ENCODE data around the gene PHOX2A.
"Not testable (repeated sequence)": the region's sequence is repeated elsewhere in the genome, so short reads cannot be mapped to it uniquely, and the experiment has no call there.

The PHOX2A gene

GRCh38 chr11:72244060-72244360, at the start of gene PHOX2A:
TSS of gene PHOX2A (minus strand) at chr11:72244176. CDS start at chr11:72244004, 172 bp downstream.
- no peak for DNase-seq (ENCODE audit: low spot score)

DNA sequence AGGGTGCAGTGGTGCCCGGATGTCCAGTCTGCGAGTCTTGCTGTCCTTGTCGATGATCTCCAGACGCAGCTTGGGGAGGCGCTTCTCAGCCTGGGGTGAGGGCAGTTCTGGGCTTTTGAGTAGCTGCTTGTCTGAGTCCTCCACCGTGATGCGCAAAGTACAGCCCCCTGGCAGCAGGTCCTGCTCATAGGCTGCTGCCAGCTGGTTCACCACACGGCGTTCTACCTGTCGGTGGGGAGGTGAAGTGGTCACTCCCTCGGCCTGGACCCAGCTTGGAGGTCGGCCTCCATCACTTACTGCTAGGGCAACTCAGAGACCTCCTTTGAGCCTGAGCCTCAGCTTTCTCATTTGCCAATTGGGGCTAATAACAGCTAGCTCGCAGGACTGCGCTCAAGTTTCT, 49.4 kb upstream of the PHOX2A start:
- DNase-seq (ENCODE audit: low spot score), result no peak

- DNase-seq (ENCODE audit: low spot score), result no peak
Measured at GRCh38 chr11:72292106-72292785, 48.3 kb upstream of the PHOX2A start.

- peak; percentile 56 for DNase-seq (ENCODE audit: low spot score)
Measured at GRCh38 chr11:72290741-72291140, 46.8 kb upstream of the PHOX2A start.

GRCh38 chr11:72287293-72287692, 43.3 kb upstream of the PHOX2A start:
- DNase-seq (ENCODE audit: low spot score), result no peak

- DNase-seq (ENCODE audit: low spot score), result no peak
Measured at GRCh38 chr11:72283947-72284346, 40.0 kb upstream of the PHOX2A start.

GRCh38 chr11:72280726-72281315, 36.8 kb upstream of the PHOX2A start:
- no peak for DNase-seq (ENCODE audit: low spot score)

DNA sequence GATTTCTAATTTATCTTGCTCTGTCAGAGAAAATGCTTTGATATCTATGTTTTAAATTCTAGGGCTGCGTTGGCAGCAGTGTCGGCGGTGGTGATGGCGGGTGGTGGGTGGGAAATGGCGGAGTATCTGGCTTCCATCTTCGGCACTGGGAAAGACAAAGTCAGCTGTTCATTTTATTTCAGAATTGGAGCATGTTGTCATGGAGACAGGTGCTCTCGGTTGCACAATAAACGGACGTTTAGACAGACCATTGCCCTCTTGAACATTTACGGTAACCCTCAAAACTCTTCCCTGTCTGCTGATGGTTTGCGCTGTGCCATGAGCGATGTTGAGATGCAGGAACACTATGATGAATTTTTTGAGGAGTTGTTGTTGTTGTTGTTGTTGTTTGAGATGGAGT, 36.1 kb upstream of the PHOX2A start:
- DNase-seq (ENCODE audit: low spot score), result no peak

DNA sequence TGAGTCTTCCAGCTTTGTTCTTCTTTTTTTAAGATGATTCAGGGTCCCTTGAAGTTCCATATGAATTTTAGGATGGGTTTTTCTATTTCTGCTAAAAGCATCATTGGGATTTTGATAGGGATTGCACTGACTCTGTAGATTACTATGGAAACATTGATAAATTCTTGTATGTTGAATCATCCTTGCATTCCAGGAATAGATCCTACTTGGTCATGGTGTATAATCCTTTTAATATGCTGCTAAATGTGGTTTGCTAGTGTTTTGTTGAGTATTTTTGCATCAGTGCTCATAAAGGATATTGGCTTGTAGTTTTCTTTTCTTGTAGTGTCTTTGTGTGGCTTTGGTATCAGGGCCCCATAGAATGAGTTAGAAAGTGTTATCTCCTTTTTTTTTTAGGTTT, 34.9 kb upstream of the PHOX2A start:
- no peak for DNase-seq (ENCODE audit: low spot score)

- no peak for DNase-seq (ENCODE audit: low spot score)
Measured at GRCh38 chr11:72274435-72274834, 30.5 kb upstream of the PHOX2A start.

DNA sequence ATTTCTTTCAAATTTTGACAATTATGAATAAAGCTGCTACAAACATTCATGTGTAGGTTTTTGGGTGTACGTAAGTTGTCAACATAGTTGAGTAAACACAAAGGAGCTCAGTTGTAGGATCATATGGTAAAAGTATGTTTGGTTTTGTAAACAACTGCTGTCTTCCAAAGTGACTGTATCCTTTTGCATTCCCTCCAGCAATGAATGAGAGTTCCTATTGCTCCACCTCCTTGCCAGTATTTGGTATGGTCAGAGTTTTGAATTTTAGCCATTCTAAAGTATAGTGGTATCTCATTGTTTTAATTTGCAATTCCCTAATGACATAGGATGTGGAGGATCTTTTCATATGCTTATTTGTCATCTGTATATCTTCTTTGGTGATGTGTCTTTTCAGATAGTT, 28.0 kb upstream of the PHOX2A start:
- DNase-seq (ENCODE audit: low spot score), result no peak

DNA sequence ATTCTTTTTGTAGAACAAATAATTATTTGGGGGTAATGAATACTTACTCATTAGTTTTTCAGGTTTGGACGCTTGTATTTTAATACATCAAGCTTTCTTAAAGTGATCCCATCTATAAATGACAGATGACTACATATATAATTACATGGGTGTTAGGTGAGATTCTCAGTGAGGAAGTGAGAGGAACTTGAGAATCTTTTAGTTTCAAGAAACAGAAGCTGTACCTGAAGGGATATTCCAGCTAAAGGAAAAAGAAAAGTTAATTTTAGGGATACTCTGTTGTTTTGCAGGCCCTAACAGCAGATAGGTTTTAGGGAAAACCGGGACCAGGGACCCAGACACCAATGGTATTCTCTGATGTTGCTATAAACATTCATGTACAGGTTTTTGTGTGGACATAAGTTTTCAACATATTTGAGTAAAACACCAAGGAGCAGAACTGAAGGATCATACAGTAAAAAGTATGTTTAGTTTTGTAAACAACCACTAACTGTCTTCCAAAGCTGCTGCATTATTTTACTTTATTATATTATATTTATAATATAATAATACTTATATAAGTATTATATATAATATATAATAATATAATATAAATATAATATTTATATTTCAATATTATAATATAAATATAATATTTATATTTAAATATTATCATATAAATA, 24.1 kb upstream of the PHOX2A start:
- no peak for DNase-seq (ENCODE audit: low spot score)

- DNase-seq (ENCODE audit: low spot score), result not testable (repeated sequence)
Measured at GRCh38 chr11:72266960-72267359, 23.0 kb upstream of the PHOX2A start.

DNA sequence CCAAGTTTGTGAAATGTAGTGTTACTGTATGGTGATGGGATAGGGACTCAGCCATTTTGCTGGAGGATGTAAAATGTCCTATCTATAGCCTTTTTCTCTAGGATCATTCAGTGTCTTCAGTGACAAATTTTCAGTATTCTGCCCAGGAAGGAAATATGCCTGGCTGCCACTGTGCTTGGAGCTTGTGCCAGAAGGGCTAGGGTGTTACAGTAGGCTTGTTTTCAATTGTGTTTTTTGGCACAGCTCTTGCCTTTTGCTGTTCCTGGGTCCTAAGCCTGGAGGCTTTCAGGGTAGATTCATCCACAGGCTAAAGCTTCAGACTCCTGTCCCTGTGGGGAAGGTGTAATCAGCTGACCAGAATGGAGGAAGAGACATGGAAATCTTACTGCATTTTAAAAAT, 22.0 kb upstream of the PHOX2A start:
- DNase-seq (ENCODE audit: low spot score), result no peak

DNA sequence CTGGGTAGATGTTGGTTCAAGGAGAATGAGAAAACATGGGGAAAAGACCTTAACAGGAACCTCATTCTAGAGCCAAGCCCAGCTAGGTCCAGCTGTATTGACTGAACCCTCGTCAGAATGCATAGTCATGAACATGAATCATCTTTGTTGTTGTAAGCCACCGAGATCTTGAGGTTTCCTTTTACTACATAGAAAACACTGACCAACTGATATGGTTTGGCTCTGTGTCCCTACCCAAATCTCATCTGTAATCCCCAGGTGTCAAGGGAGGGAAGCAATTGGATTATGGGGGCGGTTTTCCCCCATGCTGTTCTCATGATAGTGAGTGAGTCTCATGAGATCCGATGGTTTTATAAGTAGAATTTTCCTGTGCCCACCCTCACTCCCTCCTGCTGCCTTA, 19.4 kb upstream of the PHOX2A start:
- DNase-seq (ENCODE audit: low spot score), result no peak

DNA sequence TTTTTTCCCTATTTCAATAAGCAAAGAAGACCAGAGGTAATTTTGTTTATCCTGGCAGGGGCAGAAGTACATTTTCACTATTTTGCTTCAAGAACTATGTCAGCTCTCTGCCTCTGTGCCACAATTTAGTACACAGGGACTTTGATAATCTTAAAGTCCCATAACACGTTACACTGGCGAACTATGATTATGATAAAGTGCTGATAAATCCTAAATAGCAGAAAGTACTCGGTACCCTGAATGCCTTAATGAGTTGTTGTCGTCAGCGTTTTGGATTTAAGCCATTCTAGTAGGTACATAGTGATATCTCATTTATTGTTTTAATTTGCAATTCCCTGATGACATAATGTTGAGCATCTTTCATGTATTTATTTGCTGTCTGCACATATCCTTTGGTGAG, 16.6 kb upstream of the PHOX2A start:
- DNase-seq (ENCODE audit: low spot score), result no peak

GRCh38 chr11:72259490-72259889, 15.5 kb upstream of the PHOX2A start:
- no peak for DNase-seq (ENCODE audit: low spot score)

- DNase-seq (ENCODE audit: low spot score), result no peak
Measured at GRCh38 chr11:72257570-72257969, 13.6 kb upstream of the PHOX2A start.

- DNase-seq (ENCODE audit: low spot score), result no peak
Measured at GRCh38 chr11:72254299-72254993, 10.5 kb upstream of the PHOX2A start.

- DNase-seq (ENCODE audit: low spot score), result no peak
Measured at GRCh38 chr11:72253392-72253791, 9.4 kb upstream of the PHOX2A start.

DNA sequence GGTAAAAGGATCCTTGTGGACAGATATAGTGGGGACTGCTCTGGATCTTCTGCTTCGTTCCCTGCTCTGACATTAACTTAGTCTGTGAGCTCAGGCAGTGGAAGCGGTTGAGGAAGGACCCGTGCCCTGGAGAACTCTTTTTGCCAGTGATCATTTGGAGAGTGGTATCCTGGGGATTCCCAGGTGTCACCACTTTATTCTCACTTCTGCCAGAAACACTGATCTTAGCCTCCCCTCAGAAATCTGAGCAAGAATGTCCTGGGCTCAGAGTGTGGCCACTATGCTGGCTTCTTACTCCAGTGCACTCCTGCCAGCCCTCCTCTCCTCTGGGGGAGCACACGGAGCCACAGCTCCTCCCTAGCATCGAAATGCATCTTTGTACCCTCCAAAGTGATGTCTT, 7.6 kb upstream of the PHOX2A start:
- no peak for DNase-seq (ENCODE audit: low spot score)

GRCh38 chr11:72250661-72251464, 6.9 kb upstream of the PHOX2A start:
- DNase-seq (ENCODE audit: low spot score), result no peak
